Stimulated activated CD4-positive, alpha-beta T cell treated with anti-CD3 and anti-CD28 coated beads, Interleukin-4, amount 100 ng/mL, for 4 hours (primary cell): ENCODE data around the gene OR6P1.

Source experiments
- DNase-seq, 2 experiments: peaks; one replicate each; pipeline ENCODE4 v3.0.0-alpha.2; 2020

The OR6P1 gene, protein sequence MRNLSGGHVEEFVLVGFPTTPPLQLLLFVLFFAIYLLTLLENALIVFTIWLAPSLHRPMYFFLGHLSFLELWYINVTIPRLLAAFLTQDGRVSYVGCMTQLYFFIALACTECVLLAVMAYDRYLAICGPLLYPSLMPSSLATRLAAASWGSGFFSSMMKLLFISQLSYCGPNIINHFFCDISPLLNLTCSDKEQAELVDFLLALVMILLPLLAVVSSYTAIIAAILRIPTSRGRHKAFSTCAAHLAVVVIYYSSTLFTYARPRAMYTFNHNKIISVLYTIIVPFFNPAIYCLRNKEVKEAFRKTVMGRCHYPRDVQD

DNA sequence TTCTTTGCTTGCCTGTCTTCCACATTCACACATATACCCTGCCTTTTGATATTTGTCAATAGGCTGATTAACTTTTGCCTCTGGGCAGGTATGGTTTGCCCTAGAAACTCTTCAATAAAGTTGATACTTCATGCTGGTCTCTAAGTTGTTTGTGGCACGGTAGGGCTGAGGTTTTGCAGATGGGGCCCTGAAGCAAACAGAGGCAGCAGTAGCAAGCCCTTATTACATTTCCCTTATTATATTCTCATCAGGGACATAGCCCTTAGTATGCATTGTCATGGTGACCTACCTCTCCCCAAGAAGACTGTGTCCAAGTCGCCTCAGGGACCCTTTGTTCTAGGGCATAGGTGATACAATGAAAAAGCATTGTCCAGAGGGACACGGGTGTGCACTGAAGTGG is at the start of gene OR6P1:
OR6P1 (minus strand) TSS at position 101 of the 400 bp plus-strand sequence. CDS start 6,976 bp downstream, outside the sequence.
- no peak for DNase-seq

DNA sequence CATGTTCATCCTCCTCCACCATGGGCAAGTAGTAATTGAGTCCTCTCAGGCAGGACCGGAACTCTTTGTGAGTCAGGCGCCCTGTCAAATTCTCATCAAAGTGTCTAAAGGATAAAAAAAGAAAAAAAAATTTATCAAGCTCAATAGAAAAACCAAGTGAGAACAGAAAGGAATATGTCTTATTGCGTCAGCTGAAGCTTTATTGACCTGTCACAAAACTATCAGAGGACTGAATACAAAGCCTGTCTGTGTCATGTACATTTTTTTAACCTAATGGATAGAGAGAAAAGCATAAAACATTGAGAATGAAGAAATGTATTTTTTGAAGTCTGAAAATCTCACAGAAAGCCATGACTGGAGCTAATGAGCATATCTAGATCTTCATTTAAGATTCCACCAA is 43.4 kb upstream of the OR6P1 start:
- DNase-seq, result no peak

DNA sequence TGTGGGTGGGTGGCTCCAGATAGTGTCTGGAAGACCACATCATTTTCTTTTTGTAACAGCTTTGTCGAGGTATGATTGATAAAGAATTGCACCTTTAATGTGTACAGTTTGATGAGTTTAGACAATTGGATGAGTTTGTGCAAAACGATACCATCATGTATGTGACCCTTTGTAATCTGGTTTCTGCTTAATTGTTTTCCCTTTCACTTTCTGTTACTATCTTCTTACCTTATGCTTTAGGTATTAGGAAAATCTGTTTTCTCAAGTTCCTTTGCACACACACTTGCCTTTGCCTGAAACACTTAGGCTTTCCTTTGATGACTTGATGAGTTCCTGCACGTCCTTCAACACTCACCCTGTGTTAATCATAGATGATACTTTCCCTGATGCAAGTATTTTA is 41.5 kb upstream of the OR6P1 start:
- DNase-seq, result no peak

DNA sequence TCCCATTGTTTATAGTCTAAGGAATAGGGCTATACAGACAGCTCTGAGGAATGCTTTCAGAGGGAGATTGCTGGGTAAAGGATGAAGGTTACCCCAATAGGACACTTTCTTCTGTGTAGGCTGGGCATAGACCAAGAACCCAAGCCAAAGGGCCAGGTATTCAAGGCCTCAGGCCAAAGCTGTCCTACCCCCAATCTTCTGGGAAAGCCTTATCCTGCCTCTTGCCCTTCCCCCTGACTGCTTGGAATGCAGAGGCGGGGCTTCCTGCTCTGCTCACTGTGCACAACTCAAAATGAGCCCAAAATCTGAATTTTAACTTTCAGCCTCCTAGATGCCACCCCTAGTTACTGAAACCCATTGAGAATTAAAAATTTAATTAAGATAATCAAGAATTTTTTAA is 36.9 kb upstream of the OR6P1 start:
- no peak for DNase-seq

DNA sequence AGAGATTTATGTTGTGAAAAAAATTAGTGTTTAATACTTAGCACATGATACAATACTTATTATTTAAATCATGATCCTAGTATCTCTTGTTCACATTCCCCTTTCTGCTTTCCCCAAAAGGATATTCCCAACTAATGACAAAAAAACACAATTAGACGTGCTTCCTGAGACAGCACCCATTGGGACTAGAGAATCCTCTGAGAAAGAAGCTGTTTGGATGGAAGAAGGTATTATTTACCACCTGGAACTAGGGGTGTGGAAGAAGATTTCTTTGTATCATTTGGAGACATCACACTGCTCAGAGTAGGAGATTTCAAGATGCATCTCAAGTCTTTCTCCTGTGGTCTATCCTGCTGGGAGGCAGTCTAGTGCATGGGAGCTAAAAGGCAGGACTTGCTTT is 34.6 kb upstream of the OR6P1 start, which contains the start of gene OR10Z1:
OR10Z1 (plus strand) TSS at position 301 of the 400 bp plus-strand sequence. CDS start 1,171 bp downstream, outside the sequence.
- no peak for DNase-seq

DNA sequence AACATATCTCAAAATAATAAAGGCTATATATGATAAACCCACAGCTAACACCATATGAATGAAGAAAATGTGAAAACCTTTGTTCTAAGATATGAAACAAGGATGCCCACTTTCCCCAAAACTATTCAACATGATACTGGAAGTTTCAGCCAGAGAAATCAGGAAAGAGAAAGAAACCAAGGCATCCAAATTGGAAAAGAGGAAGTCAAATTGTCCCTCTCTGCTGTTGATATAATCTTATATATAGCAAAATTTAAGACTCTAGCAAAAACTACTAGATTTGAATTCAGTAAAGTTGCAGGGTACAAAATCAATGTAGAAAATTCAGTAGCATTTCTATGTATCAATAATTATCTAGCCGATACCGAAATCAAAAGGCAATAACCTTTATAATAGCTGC is 30.4 kb upstream of the OR6P1 start:
- DNase-seq, result no peak

DNA sequence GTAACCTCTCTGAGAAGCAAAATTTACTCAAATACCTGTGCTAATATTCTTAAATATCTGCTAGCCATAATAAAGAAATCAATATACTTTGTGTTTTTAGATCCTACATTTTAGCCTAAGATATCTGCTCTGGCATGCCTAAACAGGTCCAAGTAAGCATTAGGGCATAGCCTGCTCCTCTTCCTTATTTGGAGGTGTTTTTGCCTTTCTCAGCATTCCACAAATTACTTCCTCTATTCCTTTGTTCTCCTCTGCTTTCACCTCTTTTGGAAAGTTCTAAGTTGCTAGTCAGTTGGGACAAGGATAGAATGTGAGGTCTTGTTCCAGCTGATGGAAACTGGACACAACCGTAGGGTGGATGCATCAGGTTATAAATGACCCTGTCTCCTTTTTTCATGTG is 16.6 kb upstream of the OR6P1 start:
- no peak for DNase-seq

DNA sequence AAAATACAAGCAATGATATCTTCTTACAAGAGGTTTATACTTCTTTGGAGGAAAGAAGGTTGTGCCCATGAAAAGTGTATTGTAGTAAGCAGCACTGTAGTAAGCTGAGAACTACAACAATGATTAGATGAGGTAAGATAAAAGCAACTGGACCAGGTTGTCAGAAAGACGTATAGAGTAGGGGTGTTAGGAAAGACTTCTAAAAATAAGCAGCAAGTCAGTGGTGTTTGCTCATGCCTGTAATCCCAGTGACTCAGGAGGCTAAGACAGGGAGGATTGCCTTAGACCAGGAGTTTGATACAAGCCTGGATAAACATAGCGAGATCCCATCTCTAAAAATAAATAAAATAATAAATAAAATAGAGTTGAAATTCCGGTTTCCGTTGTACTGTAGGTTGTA is 13.6 kb upstream of the OR6P1 start:
- no peak for DNase-seq

DNA sequence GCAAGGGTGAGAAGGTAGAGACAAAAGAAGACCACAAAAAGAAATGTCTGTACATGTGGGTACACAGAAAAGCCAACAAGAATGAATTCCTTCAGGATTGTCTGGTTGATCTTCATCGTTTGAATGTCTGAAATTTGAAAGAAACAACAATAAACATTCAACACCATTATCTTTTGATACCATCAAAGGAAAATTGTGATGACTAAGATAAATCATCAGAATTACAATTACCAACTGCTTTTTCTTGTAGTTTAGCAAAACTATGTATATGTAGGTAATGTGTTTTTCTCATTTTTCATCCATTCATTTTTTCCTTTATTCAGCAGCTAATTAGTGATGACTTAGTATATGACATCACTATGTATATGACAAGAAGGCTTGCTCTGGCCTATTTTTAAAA is 9.4 kb upstream of the OR6P1 start, which contains the start of gene OR10X1:
OR10X1 (minus strand) TSS at position 167 of the 400 bp plus-strand sequence; CDS start at position 167, 0 bp downstream.
- no peak for DNase-seq

DNA sequence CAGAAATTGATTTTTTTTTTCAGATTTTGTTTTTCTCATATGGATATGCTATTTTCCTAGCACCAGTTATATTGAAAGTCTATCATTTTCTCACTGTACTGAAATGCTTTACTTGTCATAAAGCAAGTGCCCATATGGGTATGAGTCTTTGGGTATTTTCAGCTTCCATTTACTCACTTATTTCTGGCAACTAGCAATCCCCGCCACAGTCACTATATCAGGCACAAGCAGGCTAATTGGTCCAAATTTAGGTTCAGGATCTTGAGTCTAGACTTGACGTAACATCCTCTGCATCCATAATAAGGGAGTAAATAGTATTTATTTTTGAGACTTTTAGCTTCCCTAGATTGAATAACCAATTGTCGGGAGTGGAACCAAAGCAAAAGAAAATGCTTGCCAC is 7.2 kb upstream of the OR6P1 start:
- DNase-seq, result no peak

DNA sequence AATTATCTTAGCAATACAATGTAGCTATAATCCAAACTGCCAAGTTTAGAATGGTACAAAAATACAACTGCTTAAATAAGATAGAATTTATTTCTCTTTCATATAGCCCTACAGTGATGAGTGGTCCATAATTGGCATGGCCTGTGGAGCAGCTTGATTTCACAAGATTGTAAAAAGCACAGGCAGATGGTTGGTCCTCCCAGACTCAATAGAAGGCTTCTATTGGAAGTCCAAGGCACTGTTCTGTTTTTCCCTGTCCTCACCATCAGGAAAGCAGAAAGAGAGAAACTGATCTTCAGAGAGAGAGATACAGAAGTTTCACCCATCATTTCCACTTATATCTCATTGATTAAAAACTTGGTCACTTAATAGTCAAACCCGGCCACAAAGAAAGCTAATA is 1.8 kb upstream of the OR6P1 start:
- no peak for DNase-seq

DNA sequence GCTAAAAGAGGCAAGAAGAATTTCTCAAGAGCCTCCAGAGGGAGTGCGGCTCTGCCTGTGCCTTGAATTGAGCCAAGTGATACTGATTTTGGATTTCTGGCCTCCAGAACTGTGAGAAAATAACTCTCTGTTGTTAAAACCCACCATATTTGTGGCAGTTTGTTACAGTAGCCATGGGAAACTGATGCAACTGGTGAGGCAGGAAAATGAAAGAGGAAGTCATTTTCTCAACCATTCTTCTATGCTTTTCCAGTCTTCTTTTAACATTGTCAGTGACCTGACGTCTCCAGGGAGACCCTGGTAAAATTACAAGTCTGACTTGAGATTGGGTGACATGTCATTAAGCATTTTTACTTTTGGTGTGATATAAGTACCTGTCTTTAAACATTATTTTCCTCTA is 5.8 kb downstream of the OR6P1 start:
- DNase-seq, result no peak

DNA sequence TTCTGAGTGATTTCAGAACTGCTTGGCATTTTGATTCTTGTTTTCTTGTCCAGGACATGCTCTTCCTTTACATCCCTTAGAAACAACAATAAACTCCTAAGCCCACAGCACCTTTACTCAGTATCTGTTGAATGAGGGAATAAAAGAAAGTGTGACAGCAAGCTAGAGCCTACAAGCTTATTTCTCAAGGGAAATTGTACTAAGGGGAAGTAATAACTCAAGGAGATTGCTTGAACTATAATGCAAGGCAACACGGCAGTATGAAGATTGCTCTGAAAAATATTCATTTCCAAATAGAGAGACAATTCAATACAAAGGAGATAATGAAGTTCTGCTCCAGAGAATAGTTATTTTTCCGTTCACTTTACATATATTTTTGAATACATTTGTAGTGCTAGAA is 6.5 kb downstream of the OR6P1 start:
- DNase-seq, result no peak

DNA sequence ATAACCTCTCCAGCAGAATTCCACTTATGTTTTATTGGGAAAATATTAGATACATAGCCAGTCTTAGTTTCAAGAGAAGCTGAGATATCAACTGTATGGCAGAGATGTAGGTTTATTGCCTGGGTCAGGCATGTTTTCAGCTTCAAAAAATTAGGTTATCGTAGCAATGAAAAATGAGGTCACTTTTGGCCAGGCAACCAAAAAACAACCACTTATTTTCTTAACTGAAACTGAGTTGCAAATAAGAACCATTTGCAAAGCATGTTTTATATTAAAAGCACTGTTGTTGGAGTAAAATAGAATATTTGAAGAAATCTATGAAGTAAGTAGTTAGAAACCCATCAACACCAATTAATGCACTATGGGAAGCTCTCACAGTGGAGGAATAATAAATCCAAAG is 10.7 kb downstream of the OR6P1 start:
- no peak for DNase-seq

DNA sequence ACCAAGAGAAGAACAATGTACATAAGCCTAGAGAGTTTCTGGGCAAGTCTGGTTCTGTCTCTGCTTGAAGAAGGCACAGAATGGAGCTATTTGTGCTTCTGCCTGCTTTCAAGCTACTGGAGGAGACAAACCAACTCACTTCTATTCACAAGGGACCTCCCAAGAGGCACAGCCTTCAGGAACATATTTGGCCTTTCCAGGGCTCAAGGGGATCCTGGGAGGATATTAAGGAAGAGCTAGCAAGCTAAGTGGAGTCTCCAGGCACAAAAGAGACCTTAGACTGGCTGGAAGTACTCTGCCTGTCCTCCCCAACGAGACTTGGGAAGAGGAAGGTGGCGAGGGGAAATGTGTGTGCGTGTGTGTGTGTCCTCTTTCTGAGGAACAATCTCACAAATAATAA is 16.0 kb downstream of the OR6P1 start, which contains the start of gene OR6Y1:
OR6Y1 (minus strand) TSS at position 54 of the 400 bp plus-strand sequence. CDS start 6,300 bp downstream, outside the sequence.
- no peak for DNase-seq

DNA sequence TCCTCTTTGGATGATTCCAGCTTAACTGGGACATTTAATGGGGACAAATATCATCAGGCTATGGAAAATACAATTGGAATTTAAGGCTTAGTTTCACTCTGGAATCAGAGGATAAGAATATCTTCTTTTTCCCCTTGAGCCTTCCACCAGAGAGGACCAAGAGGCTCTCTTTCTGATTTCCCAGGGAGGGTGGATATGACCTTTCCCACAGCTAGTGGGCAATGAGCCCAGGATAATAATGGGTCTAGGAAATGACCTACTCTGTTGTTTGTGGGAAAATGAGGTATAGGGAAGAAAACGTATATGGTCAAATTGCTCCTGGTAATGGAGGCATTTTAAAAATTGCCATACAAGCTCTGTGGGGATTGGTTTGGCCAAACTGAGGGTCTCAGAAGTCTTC is 18.1 kb downstream of the OR6P1 start:
- no peak for DNase-seq

DNA sequence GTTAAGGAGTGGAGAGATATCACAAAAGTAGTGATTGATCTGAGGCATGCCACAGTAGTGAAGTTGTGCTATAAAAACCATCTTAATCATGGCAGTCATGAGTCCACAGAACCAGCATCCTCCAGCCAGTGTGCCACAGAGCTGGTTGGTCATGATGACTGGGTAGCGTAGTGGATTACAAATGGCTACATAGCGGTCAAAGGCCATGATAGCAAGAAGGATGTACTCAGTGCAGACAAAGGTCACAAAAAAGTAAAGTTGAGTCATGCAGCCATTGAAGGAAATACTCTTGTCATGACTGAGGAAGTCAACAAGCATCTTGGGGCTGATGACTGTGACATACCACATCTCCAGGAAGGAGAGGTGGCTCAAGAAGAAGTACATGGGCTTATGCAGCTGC is 22.8 kb downstream of the OR6P1 start:
- DNase-seq, result no peak

DNA sequence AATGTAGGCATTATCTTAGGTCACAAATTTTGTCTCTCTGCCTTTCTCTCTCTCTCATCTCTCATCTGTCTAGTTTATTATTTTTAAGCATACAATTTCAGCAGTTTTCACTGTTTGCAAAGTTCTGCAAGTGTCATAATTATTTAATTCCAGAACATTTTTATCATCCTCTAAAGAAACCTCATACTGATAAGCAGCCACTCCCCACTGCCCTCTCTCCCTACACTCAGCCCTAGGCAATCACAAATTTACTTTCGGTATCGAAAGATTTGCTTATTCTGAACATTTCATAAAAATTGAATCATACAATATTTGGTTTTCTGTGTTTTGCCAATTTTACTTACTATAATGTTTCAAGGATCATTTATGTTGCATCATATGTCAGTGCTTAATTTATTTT is 32.8 kb downstream of the OR6P1 start:
- no peak for DNase-seq

DNA sequence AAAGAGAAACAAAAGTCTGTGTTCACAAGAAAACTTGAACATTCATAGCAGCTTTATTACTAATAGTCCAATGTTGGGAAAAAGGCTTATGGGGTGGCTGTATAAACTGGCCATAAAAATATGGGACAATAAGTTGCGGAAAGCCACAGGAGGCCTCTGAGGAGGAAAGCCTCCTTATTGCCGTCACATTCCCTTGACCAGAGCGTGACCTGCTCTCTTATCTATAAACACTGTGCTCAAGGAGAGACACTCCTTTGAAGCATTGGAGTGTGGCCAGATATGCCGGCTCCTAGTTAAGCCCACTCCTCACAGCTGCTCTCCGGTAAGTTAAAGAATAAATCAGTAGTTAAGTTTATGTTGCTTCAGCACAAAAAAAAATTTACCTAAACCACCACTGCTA is 35.9 kb downstream of the OR6P1 start:
- no peak for DNase-seq

DNA sequence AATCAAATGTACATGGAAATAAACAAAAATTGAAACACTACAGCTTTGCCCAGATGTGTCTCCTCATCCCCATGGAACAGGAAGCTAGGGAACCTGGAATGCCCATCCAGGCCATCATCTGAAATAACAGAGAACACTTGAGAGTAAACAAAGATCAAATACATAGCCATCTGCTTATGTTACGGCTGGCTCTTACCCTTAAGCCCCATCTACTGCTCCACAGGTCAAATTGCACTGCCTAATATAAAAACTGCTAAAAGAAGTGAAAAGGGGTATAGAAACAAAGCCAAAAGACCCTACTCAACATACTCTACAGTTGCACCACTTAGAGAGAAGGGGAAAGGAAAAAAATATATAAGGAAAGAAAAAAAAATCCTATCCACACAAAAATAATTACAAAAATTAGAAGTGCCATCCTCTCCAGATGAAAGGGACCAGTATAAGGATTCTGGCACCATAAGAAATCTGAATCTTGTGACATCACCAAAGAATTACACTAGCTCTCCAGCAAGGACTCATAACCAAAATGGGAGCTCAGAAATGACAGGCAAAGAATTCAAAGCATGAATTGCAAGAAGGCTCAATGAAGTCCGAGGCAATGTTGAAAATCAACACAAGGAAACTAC is 43.1 kb downstream of the OR6P1 start:
- no peak for DNase-seq

DNA sequence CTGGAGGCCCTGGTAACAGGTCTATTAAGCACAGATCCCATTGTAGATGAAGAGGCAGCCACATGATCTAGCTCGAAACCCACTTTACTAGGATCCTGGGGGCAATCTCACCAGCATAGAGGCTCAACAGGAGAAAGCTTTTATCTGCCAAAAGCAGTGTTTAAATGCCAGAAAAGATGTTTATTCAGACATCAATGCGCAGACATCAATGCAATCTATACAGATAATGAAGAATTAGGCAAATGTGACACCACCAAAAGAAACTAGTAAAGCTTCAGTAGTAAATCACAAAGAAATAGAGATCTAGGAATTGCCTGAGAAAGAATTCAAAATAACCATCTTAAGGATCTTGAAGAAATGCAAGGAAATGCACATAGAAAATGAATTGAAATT is 48.7 kb downstream of the OR6P1 start:
- DNase-seq, result no peak

DNA sequence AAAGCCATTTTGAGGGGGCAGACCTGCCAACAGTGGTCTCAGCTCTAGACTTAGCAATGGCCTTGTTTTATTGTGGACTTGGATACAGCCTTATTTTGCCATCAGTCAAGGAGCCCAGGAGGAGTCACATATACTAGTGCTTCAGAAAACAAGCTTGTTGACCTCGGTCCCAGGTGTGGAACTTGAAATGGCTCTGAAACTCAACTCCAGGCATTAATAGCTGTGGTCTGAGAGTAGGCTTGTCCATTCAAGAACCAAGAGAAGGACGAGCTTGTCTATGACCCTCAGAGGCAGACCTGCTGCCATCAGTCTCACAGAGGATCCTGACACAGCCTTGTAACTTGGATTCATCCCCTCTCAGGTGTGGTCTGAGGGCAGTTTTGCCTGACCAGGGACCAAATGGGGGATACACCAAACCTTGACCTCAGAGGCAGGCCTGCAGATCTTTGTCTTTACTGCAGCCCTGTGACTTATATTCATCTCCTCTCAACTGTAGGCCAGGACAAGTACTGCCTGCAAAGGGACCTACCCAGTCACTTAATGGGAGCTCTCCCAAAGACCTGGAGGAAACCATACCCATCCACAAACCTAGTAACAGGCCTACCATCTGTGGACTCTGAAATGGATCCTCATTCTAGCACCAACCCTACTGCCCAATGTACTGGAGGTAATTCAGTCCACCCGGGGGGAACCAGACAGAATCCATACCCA is 49.3 kb downstream of the OR6P1 start:
- DNase-seq, result no peak

DNA sequence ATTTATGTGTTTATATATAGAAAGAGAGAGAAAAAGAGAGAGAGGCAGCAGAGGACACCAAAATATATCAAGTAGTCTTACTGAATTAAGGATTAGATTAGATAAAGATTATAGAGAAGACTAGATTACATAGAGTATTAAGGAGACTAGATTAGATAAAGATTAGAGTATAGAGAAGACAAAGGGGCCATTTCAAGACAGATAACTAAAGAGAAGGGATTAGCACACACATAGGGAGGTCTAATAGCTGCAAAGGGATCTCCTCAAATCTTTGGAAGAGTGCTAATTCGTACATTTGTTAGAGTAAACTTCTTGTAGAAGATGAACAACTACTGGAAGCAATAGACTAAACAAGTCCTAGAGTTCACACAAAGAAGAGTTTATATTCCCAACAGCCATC is 50.4 kb downstream of the OR6P1 start:
- no peak for DNase-seq

DNA sequence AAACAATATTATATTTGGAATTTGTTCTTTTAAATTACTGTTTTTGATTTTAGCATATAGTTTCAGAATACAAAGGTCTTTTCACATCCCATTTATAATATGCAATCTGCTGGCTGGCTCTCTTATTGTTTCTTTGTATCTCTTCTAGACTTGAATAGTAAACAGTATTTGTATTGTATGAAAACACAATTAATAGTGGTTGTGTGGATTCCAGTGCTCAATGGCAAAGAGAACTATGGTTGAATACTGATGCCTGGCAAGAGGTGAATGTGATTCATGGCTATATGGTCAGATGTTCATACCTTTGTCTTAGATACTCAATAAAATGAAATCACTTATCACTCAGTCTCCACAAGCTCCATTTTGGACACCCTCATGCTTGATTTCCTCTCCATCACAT is 53.4 kb downstream of the OR6P1 start:
- DNase-seq, result no peak
